ENCODE measurements around the gene LRRC8A. TPM values are rescaled to one million over a fixed set of nuclear protein-coding genes. Genes with fewer than 3 reads are reported as not detected.
"Not testable (repeated sequence)": the region's sequence is repeated elsewhere in the genome, so short reads cannot be mapped to it uniquely, and the experiment has no call there.

LRRC8A gene
- total RNA-seq, 2 experiments from 2014 or later = 22.9 to 26.9 TPM

DNA sequence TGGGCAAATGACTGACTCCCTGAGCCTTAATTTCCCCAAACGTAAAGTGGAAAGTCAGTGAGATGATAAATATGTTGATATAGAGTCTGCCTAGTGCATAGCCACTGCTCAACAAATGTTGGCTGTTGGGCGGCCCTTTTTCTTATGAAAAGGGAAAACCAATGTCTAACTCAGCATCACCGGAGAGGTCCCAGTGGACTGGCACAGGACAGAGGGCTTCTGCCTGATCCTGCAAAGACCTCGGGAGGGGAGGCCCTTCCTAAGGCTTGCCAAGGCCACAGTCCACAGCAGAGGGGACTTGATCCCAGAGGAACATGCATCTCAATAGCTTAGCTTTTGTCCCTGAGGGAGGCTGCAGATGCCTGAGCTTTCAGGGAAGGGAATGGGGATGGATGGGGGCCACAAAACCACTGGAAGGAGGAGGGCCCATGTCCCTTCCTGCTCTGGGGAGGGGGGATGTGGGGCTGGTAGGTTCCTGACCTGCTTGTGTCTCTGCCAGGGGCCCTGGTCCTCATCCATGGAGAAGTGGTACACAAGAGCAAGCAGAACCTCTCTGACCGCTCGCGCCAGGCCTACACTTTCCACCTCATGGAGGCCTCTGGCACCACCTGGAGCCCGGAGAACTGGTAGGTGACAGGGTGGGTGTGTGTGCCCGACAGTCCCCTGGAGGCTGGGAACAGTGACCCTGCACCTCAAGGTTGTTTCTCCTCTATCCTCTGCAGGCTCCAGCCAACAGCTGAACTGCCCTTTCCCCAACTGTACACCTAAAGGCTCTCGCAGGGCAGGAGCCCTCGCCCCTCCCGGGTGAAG is 59.2 kb downstream of the LRRC8A start:
- Histone ChIP-seq H3K4me1 (ENCODE audit: insufficient read depth, low read length, poor library complexity, severe bottlenecking) (no peaks in the 10 kb centered on the region), H3K9me2 (ENCODE audit: insufficient read depth, low read length) (no peaks in the 10 kb centered on the region), H3K27ac (ENCODE audit: low read depth, low read length, poor library complexity, severe bottlenecking) (no peak overlapping the region), H3K36me3 (ENCODE audit: insufficient read depth, low read length) (peaks cover 7% of the 10 kb centered on the region; the same call in 1 of the 2 replicates), H3K9me3 (ENCODE audit: low read length) (no peaks in the 10 kb centered on the region), H4K20me1 (ENCODE audit: insufficient read depth, low read length) (no peaks in the 10 kb centered on the region), H3K4me2 (ENCODE audit: low read length) (no peak overlapping the region), H2AFZ (ENCODE audit: low read length) (no peak overlapping the region), H3K4me3 (ENCODE audit: low read depth, low read length, poor library complexity, severe bottlenecking) (no peak overlapping the region), H3K79me2 (ENCODE audit: insufficient read depth, low read depth, low read length) (no peaks in the 10 kb centered on the region)
- ChIA-PET CTCF (ENCODE audit: unreplicated experiment) (no interaction called here), POLR2A (no interaction called here)
- intact Hi-C loops (cut with micrococcal nuclease; ENCODE audit: unreplicated experiment) = no loop called here
- DNase-seq (ENCODE audit: low spot score) = no peak
- TF ChIP-seq EZH2phosphoT487 (IDR thresholded peaks at IDR 0.05; ENCODE audit: borderline replicate concordance, low read depth, low read length) (no peak), CTCF (conservative IDR thresholded peaks at IDR 0.05; ENCODE audit: low read length) (no peak)
- no TSS peak for BruUV-seq (replicated peaks)

DNA sequence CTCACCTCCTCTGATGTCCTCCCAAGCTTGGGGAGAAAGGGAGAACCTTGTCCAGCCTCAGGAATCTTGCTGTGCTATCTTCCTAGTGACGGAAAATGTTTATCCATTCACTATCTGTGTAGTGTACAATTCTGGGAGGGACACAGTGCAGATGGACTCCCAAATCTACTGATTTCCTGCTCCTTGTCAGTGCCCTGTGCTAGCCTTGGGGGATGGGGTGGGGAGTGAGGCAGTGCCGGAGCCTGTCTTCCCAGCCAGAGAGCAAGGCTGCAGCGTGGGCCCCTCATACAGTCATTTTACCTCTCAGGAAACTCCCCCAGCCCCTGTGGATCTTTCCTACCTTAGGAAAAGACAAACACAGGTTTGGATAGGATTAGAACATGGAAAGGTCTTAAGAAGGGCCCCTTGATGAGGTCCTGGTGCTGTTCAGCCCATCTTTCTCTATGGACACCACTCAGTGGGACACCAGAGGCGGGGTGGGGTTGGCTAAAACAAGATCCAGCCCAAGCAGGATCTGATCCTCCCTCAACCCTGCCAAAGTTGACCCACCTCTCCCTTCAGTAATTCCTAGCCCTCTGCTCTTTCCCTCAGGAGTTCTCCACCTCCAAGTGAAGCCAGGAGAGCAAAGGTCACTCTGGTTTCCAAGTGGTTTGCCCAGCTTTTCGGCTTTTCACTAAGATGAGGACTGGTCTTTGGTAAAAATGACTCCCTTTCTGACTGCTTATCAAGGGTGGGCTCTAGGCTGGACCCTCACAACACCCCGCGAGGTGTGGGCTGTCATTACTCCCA is 62.1 kb downstream of the LRRC8A start:
- Histone ChIP-seq H3K4me3 (ENCODE audit: low read depth, low read length, poor library complexity, severe bottlenecking) (no peak overlapping the region), H3K36me3 (ENCODE audit: insufficient read depth, low read length) (peaks cover 7% of the 10 kb centered on the region), H4K20me1 (ENCODE audit: insufficient read depth, low read length) (no peaks in the 10 kb centered on the region), H3K9me2 (ENCODE audit: insufficient read depth, low read length) (no peaks in the 10 kb centered on the region), H3K4me2 (ENCODE audit: low read length) (no peak overlapping the region), H3K9me3 (ENCODE audit: low read length) (no peaks in the 10 kb centered on the region), H3K4me1 (ENCODE audit: insufficient read depth, low read length, poor library complexity, severe bottlenecking) (peaks cover 13% of the 10 kb centered on the region), H3K79me2 (ENCODE audit: insufficient read depth, low read depth, low read length) (peaks cover 12% of the 10 kb centered on the region; the same call in 1 of the 2 replicates), H2AFZ (ENCODE audit: low read length) (no peak overlapping the region), H3K27ac (ENCODE audit: low read depth, low read length, poor library complexity, severe bottlenecking) (no peak overlapping the region)
- no TSS peak for BruUV-seq (replicated peaks)
- intact Hi-C loops (cut with micrococcal nuclease; ENCODE audit: unreplicated experiment) = no loop called here
- CTCF ChIA-PET (ENCODE audit: unreplicated experiment) = no interaction called here
- POLR2A ChIA-PET = interaction anchor here (0.6 kb wide), 1 partner anchor 16 kb away, joined by 3 read pairs; no protein-coding TSS in a partner anchor
- no peak for DNase-seq (ENCODE audit: low spot score)
- no peak for TF ChIP-seq EZH2phosphoT487 (IDR thresholded peaks at IDR 0.05; ENCODE audit: borderline replicate concordance, low read depth, low read length)
- no peak for TF ChIP-seq CTCF (conservative IDR thresholded peaks at IDR 0.05; ENCODE audit: low read length)

DNA sequence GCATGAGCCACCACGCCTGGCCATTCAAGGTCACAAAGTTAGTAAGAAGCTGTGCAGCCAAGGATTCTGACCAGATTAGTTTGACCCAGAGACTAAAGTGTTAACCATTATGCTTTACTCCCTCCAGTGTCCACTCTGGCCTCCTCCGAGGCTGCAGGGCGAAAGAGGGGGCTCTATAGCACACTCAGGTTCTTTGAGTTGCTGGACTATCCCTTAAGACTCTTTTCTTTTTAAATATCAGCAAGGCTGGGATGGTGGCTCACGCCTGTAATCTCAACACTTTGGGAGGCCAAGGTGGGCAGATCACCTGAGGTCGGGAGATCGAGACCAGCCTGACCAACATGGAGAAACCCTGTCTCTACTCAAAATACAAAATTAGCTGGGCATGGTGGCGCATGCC is 63.0 kb downstream of the LRRC8A start:
- peaks cover 17% of the 10 kb centered on the region for H3K36me3 ChIP-seq (ENCODE audit: insufficient read depth, low read length)
- H3K4me1 ChIP-seq (ENCODE audit: insufficient read depth, low read length, poor library complexity, severe bottlenecking) = peaks cover 14% of the 10 kb centered on the region
- H3K27ac ChIP-seq (ENCODE audit: low read depth, low read length, poor library complexity, severe bottlenecking); BruUV-seq (replicated peaks); H2AFZ ChIP-seq (ENCODE audit: low read length); CTCF ChIA-PET (ENCODE audit: unreplicated experiment); H3K9me3 ChIP-seq (ENCODE audit: low read length); H3K4me3 ChIP-seq (ENCODE audit: low read depth, low read length, poor library complexity, severe bottlenecking); POLR2A ChIA-PET; H3K9me2 ChIP-seq (ENCODE audit: insufficient read depth, low read length); H3K4me2 ChIP-seq (ENCODE audit: low read length); DNase-seq (ENCODE audit: low spot score); H4K20me1 ChIP-seq (ENCODE audit: insufficient read depth, low read length): not testable (repeated sequence)
- intact Hi-C loops (cut with micrococcal nuclease; ENCODE audit: unreplicated experiment) = loop anchor here (5.0 kb wide), 1 partner anchor 83 kb away; no protein-coding TSS in a partner anchor
- peaks cover 14% of the 10 kb centered on the region; the same call in 1 of the 2 replicates for H3K79me2 ChIP-seq (ENCODE audit: insufficient read depth, low read depth, low read length)

All from OCI-LY7 (cell line).